Stimulated activated CD8-positive, alpha-beta memory T cell treated with anti-CD3 and anti-CD28 coated beads, Interleukin-2, amount 100 ng/mL, for 1 hour (primary cell): Measurements from ENCODE around the gene SLC36A2.
"Not testable (repeated sequence)": the region's sequence is repeated elsewhere in the genome, so short reads cannot be mapped to it uniquely, and the experiment has no call there.

ENCODE experiments used
- DNase-seq, 2 donors: peaks; one replicate each; pipeline ENCODE4 v3.0.0-alpha.2; 2020; ENCODE audit warnings: low read depth in 2 of 2

The SLC36A2 gene

GRCh38 chr5:151326266-151326665 lies 21.1 kb downstream of the SLC36A2 start:
- no peak for DNase-seq

GRCh38 chr5:151320481-151320880 lies 26.9 kb downstream of the SLC36A2 start:
- no peak for DNase-seq

GRCh38 chr5:151318850-151319732 lies 28.3 kb downstream of the SLC36A2 start:
- no peak for DNase-seq

- no peak for DNase-seq
These were observed 29.5 kb downstream of the SLC36A2 start for GRCh38 chr5:151317871-151318270.

GRCh38 chr5:151315998-151316597 lies 31.3 kb downstream of the SLC36A2 start:
- peak; percentile 7 to 18 for DNase-seq

- DNase-seq: no peak
These were observed 34.0 kb downstream of the SLC36A2 start for GRCh38 chr5:151313357-151313756.

GRCh38 chr5:151312756-151313324 lies 34.5 kb downstream of the SLC36A2 start:
- DNase-seq: no peak

- DNase-seq: no peak
These were observed 36.4 kb downstream of the SLC36A2 start for GRCh38 chr5:151310932-151311331.

- DNase-seq: not testable (repeated sequence)
These were observed 37.5 kb downstream of the SLC36A2 start for GRCh38 chr5:151309821-151310220.

- DNase-seq: not testable (repeated sequence)
These were observed 38.1 kb downstream of the SLC36A2 start for GRCh38 chr5:151309266-151309665.

GRCh38 chr5:151303666-151304065 lies 43.7 kb downstream of the SLC36A2 start, which contains the start of gene SLC36A3:
TSS of gene SLC36A3 (minus strand) at chr5:151303766. CDS start at chr5:151303354, 412 bp downstream.
- DNase-seq: no peak

- no peak for DNase-seq
These were observed 49.1 kb downstream of the SLC36A2 start for GRCh38 chr5:151298063-151298855.

- DNase-seq: no peak
These were observed 50.4 kb downstream of the SLC36A2 start for GRCh38 chr5:151296974-151297373.

- no peak for DNase-seq
These were observed 50.9 kb downstream of the SLC36A2 start for GRCh38 chr5:151296478-151296830.

- no peak for DNase-seq
These were observed 51.4 kb downstream of the SLC36A2 start for GRCh38 chr5:151295791-151296477.

GRCh38 chr5:151295138-151295537 lies 52.2 kb downstream of the SLC36A2 start:
- DNase-seq: no peak

GRCh38 chr5:151293624-151294023 lies 53.7 kb downstream of the SLC36A2 start:
- no peak for DNase-seq

- DNase-seq: no peak
These were observed 59.2 kb downstream of the SLC36A2 start for GRCh38 chr5:151288180-151288579.

- no peak for DNase-seq
These were observed 61.1 kb downstream of the SLC36A2 start for GRCh38 chr5:151286246-151286645.

GRCh38 chr5:151285683-151286082 lies 61.7 kb downstream of the SLC36A2 start:
- DNase-seq: no peak

- no peak for DNase-seq
These were observed 62.9 kb downstream of the SLC36A2 start for GRCh38 chr5:151284392-151284967.
